CD8-positive, alpha-beta memory T cell (primary cell): ENCODE results near the gene NAT8. TPM values are rescaled to one million over a fixed set of nuclear protein-coding genes. Genes with fewer than 3 reads are reported as not detected.
"Not testable (repeated sequence)": the region's sequence is repeated elsewhere in the genome, so short reads cannot be mapped to it uniquely, and the experiment has no call there.

Source experiments
- CTCF ChIA-PET: fragments of 350-600 bp; sonication (Branson Sonifier 250); formaldehyde crosslinking; loops from one replicate; lab custom pipeline; 2021; ENCODE audit warnings: antibody characterized with exemption; lab: Charles Lee
- POLR2A ChIA-PET: fragments of 350-600 bp; sonication (Branson Sonifier 250); formaldehyde crosslinking; loops from one replicate; lab custom pipeline; 2021; ENCODE audit warnings: antibody characterized with exemption; lab: Charles Lee
- DNase-seq, 5 donors: peaks; one replicate each; pipeline versions ENCODE4 v3.0.0 to v3.0.0-alpha.2; 2020 to 2022; ENCODE audit warnings: mixed read lengths in 1 of 5
- H3K27ac ChIP-seq: one replicate; pipeline ENCODE4 v1.7.0; 2013; ENCODE audit warnings: low read depth, mild to moderate bottlenecking, low read length, moderate library complexity
- H3K27me3 ChIP-seq: 2 replicates; pipeline ENCODE4 v1.7.0; 2013; ENCODE audit warnings: low read length, mild to moderate bottlenecking; ENCODE audit not compliant: insufficient read depth, poor library complexity, severe bottlenecking
- H3K36me3 ChIP-seq: 2 replicates; pipeline ENCODE4 v1.7.0; 2013; ENCODE audit warnings: mild to moderate bottlenecking, low read length, moderate library complexity; ENCODE audit not compliant: insufficient read depth
- H3K4me1 ChIP-seq: 2 replicates; pipeline ENCODE4 v1.7.0; 2013; ENCODE audit warnings: mild to moderate bottlenecking, low read length, moderate library complexity; ENCODE audit not compliant: insufficient read depth
- H3K4me3 ChIP-seq: 2 replicates; pipeline ENCODE4 v1.7.0; 2013; ENCODE audit warnings: mild to moderate bottlenecking, low read length
- H3K9me3 ChIP-seq: 2 replicates; pipeline ENCODE4 v1.7.0; 2013; ENCODE audit warnings: mild to moderate bottlenecking, low read length
- H3K27ac Mint-ChIP-seq, 8 donors: one replicate each; pipeline ENCODE4 v1.8.0; 2020 to 2021; ENCODE audit warnings: mixed read lengths in 8 of 8, mild to moderate bottlenecking in 6 of 8, inconsistent platforms in 3 of 8, moderate library complexity in 3 of 8
- H3K27me3 Mint-ChIP-seq, 2 donors: one replicate each; pipeline ENCODE4 v1.8.0; 2020 to 2021; ENCODE audit warnings: mixed read lengths in 2 of 2, mild to moderate bottlenecking in 1 of 2, moderate library complexity in 1 of 2
- H3K36me3 Mint-ChIP-seq, 3 donors: one replicate each; pipeline ENCODE4 v1.8.0; 2020 to 2021; ENCODE audit warnings: mixed read lengths in 3 of 3, inconsistent platforms in 1 of 3, mild to moderate bottlenecking in 1 of 3
- H3K4me1 Mint-ChIP-seq, 3 donors: one replicate each; pipeline ENCODE4 v1.8.0; 2020 to 2021; ENCODE audit warnings: mixed read lengths in 3 of 3, inconsistent platforms in 1 of 3, mild to moderate bottlenecking in 1 of 3
- H3K4me3 Mint-ChIP-seq, 7 donors: one replicate each; pipeline ENCODE4 v1.8.0; 2020 to 2021; ENCODE audit warnings: mixed read lengths in 7 of 7, mild to moderate bottlenecking in 6 of 7, moderate library complexity in 4 of 7, inconsistent platforms in 2 of 7
- H3K9me3 Mint-ChIP-seq, 5 donors: one replicate each; pipeline ENCODE4 v1.8.0; 2020 to 2022; ENCODE audit warnings: mixed read lengths in 5 of 5, mild to moderate bottlenecking in 3 of 5, moderate library complexity in 2 of 5, inconsistent platforms in 1 of 5
- polyA plus RNA-seq: library from polyadenylated mRNA; unstranded; fragments of 300-500 nt; fragmentation: Illumina TruSeq; gene quantifications from one replicate; pipeline ENCODE4 v1.2.3, GENCODE V29; 2021
- total RNA-seq, 2 experiments: library from RNA; stranded (reverse); gene quantifications; one replicate each; pipeline ENCODE4 v1.2.3, GENCODE V29; 2021

Gene NAT8
- total and polyA plus RNA-seq, 3 experiments from 2014 or later = not detected

GRCh38 chr2:73611193-73611592 is 31.0 kb downstream of the NAT8 start:
- no peak for DNase-seq
- H3K4me1 ChIP-seq = no peaks in the 10 kb centered on the region
- peaks cover 0 to 2% (median 0%) of the 10 kb centered on the region in 3 donors for H3K4me1 Mint-ChIP-seq
- no peak overlapping the region for H3K27ac Mint-ChIP-seq
- no peaks in the 10 kb centered on the region for H3K27me3 ChIP-seq
- H3K9me3 Mint-ChIP-seq = no peaks in the 10 kb centered on the region
- H3K27ac ChIP-seq = no peak overlapping the region
- no peaks in the 10 kb centered on the region for H3K36me3 ChIP-seq
- H3K27me3 Mint-ChIP-seq = peaks cover 0 to 2% of the 10 kb centered on the region in 2 donors
- ChIA-PET POLR2A (no interaction called here), CTCF (no interaction called here)
- H3K4me3 Mint-ChIP-seq = no peak overlapping the region
- H3K9me3 ChIP-seq = no peaks in the 10 kb centered on the region
- peaks cover 10 to 27% (median 16%) of the 10 kb centered on the region in 3 donors for H3K36me3 Mint-ChIP-seq
- H3K4me3 ChIP-seq = no peak overlapping the region

GRCh38 chr2:73610111-73610510 is 32.1 kb downstream of the NAT8 start:
- Histone ChIP-seq H3K9me3 (no peaks in the 10 kb centered on the region), H3K4me1 (no peaks in the 10 kb centered on the region), H3K27ac (no peak overlapping the region), H3K36me3 (no peaks in the 10 kb centered on the region), H3K27me3 (no peaks in the 10 kb centered on the region), H3K4me3 (no peak overlapping the region)
- no peak overlapping the region for H3K4me3 Mint-ChIP-seq
- peaks cover 0 to 2% (median 0%) of the 10 kb centered on the region in 3 donors for H3K4me1 Mint-ChIP-seq
- no peaks in the 10 kb centered on the region for H3K9me3 Mint-ChIP-seq
- no peak for DNase-seq
- POLR2A ChIA-PET = no interaction called here
- CTCF ChIA-PET = no interaction called here
- H3K36me3 Mint-ChIP-seq = peaks cover 10 to 30% (median 13%) of the 10 kb centered on the region in 3 donors
- H3K27me3 Mint-ChIP-seq = peaks cover 0 to 2% of the 10 kb centered on the region in 2 donors
- no peak overlapping the region for H3K27ac Mint-ChIP-seq

- H3K9me3 Mint-ChIP-seq, CTCF ChIA-PET, POLR2A ChIA-PET: not testable (repeated sequence)
Measured at GRCh38 chr2:73604589-73604988, 37.6 kb downstream of the NAT8 start.

GRCh38 chr2:73603099-73603588 is 39.1 kb downstream of the NAT8 start:
- H3K27me3 ChIP-seq, H3K4me1 Mint-ChIP-seq, H3K27ac ChIP-seq, CTCF ChIA-PET, H3K9me3 ChIP-seq, H3K4me3 Mint-ChIP-seq, H3K9me3 Mint-ChIP-seq, H3K4me3 ChIP-seq, H3K36me3 ChIP-seq, POLR2A ChIA-PET, H3K4me1 ChIP-seq, H3K27ac Mint-ChIP-seq, DNase-seq, H3K27me3 Mint-ChIP-seq: not testable (repeated sequence)
- peaks cover 30 to 55% (median 37%) of the 10 kb centered on the region in 3 donors for H3K36me3 Mint-ChIP-seq

More at GRCh38 chr2:73604589-73604988, 37.6 kb downstream of the NAT8 start:
- not testable (repeated sequence) for H3K36me3 ChIP-seq, H3K9me3 ChIP-seq, H3K27me3 Mint-ChIP-seq, H3K27ac ChIP-seq, H3K27ac Mint-ChIP-seq, H3K4me1 Mint-ChIP-seq, H3K4me3 ChIP-seq, H3K4me1 ChIP-seq, DNase-seq, H3K4me3 Mint-ChIP-seq, H3K27me3 ChIP-seq
- H3K36me3 Mint-ChIP-seq = peaks cover 25 to 60% (median 34%) of the 10 kb centered on the region in 3 donors

- H3K27ac ChIP-seq = no peak overlapping the region
- no peak for DNase-seq
- H3K27ac Mint-ChIP-seq = no peak overlapping the region
- no peaks in the 10 kb centered on the region for H3K9me3 Mint-ChIP-seq
- peaks cover 4% of the 10 kb centered on the region for H3K36me3 ChIP-seq
- ChIA-PET POLR2A (no interaction called here), CTCF (no interaction called here)
- no peaks in the 10 kb centered on the region for H3K27me3 ChIP-seq
- H3K4me3 Mint-ChIP-seq = no peak overlapping the region
- H3K9me3 ChIP-seq = no peaks in the 10 kb centered on the region
- no peaks in the 10 kb centered on the region for H3K27me3 Mint-ChIP-seq
- H3K36me3 Mint-ChIP-seq = peaks cover 35 to 51% (median 36%) of the 10 kb centered on the region in 3 donors
- H3K4me1 ChIP-seq = no peaks in the 10 kb centered on the region
- H3K4me3 ChIP-seq = no peak overlapping the region
- no peaks in the 10 kb centered on the region for H3K4me1 Mint-ChIP-seq
Measured at GRCh38 chr2:73601780-73602179, 40.4 kb downstream of the NAT8 start.

GRCh38 chr2:73594251-73594650 is 48.0 kb downstream of the NAT8 start:
- no peaks in the 10 kb centered on the region for H3K4me1 ChIP-seq
- Mint-ChIP-seq H3K4me1 (no peaks in the 10 kb centered on the region), H3K4me3 (no peak overlapping the region), H3K36me3 (peaks cover 18 to 53% (median 24%) of the 10 kb centered on the region in 3 donors), H3K27me3 (peaks cover 0 to 2% of the 10 kb centered on the region in 2 donors), H3K9me3 (no peaks in the 10 kb centered on the region), H3K27ac (no peak overlapping the region)
- ChIA-PET POLR2A (no interaction called here), CTCF (no interaction called here)
- no peak for DNase-seq
- H3K9me3 ChIP-seq = no peaks in the 10 kb centered on the region
- no peak overlapping the region for H3K27ac ChIP-seq
- H3K4me3 ChIP-seq = no peak overlapping the region
- H3K27me3 ChIP-seq = no peaks in the 10 kb centered on the region
- H3K36me3 ChIP-seq = no peaks in the 10 kb centered on the region

GRCh38 chr2:73593680-73594079 is 48.5 kb downstream of the NAT8 start:
- POLR2A ChIA-PET = no interaction called here
- peak overlapping the region in 1 of 7 donors; percentile 41 for H3K4me3 Mint-ChIP-seq

More at GRCh38 chr2:73593680-73594079, 48.5 kb downstream of the NAT8 start:
- CTCF ChIA-PET = no interaction called here
- Histone ChIP-seq H3K4me1 (no peaks in the 10 kb centered on the region), H3K27ac (no peak overlapping the region), H3K9me3 (no peaks in the 10 kb centered on the region), H3K4me3 (no peak overlapping the region), H3K36me3 (no peaks in the 10 kb centered on the region), H3K27me3 (no peaks in the 10 kb centered on the region)
- Mint-ChIP-seq H3K4me1 (no peaks in the 10 kb centered on the region), H3K27me3 (peaks cover 0 to 2% of the 10 kb centered on the region in 2 donors), H3K36me3 (peaks cover 18 to 51% (median 23%) of the 10 kb centered on the region in 3 donors), H3K27ac (no peak overlapping the region), H3K9me3 (no peaks in the 10 kb centered on the region)
- no peak for DNase-seq
